HG02884 (cell line): ENCODE data around the gene DYNLT4.
"Not testable (repeated sequence)": the region's sequence is repeated elsewhere in the genome, so short reads cannot be mapped to it uniquely, and the experiment has no call there.

Experiments used
- ATAC-seq: cut with Tn5 transposase; IDR thresholded peaks from one replicate; pipeline ENCODE4 v1.9.1; 2021; ENCODE audit warnings: mild to moderate bottlenecking, moderate library complexity; ENCODE audit not compliant: unreplicated experiment

Gene DYNLT4

DNA sequence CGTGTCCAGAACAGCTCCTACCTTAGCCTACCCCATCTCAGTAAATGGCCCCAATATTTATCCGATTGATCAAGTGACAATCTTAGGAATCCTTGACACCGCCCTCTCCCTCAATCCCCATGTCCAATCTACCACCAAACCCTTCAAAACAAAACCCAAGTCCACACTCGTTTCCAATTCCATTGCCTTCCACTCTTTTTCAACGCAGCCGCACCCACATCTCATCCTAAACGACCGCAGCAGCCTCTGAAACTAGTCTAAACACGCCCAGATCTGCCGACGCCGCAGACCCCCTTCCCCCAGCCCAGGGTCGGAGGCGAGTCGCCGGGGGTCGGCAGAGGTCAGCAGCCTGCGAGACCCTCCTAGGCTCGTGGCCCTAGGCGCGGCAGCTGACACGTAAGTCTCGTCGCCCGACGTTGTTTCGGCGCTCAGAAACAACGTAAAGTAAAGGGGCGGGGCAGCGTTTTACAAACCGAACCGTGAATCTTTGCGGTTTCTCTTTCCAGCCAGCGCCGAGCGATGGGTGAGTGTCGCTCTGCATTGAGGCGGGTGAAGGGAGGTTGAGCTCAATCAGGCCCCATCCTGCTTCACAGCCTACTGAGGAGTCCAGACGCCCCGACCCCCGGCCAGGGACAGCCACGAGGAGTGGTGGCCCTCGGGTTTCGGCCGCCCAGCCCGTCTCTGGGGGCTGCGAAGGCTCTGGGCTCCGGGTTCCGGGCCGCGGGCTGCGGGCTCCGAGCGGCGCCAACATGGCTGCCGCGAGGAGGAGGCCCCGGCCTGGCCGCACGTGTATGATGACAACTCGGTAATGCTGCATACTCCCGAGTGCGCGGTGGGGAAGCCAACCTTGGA is 31.8 kb downstream of the DYNLT4 start, which contains the start of gene RPS8:
Gene RPS8, plus strand, starts transcription at position 463 of the 852 bp plus-strand sequence. Its CDS starts 57 bp downstream, at position 520.
- peak; percentile 67 for ATAC-seq

DNA sequence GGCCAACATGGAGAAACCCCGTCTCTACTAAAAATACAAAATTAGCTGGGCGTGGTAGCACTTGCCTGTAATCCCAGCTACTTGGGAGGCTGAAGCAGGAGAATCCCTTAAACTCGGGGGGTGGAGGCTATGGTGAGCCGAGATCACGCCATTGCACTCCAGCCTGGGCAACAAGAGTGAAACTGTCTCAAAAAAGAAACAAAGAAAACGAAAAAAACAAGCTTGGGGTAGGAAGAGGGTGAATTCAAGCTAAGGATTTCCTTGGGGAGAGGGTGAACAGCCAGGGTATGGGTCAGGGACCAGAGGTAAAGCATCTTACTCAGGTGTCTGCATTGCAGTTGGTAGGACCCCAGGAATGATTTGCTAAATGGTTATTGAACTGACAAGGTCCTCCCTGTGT is 40.7 kb downstream of the DYNLT4 start:
- not testable (repeated sequence) for ATAC-seq

- no peak for ATAC-seq
Measured at GRCh38 chr1:44760876-44761275, 46.3 kb downstream of the DYNLT4 start.

GRCh38 chr1:44759077-44759476 is 48.1 kb downstream of the DYNLT4 start:
- ATAC-seq = no peak

DNA sequence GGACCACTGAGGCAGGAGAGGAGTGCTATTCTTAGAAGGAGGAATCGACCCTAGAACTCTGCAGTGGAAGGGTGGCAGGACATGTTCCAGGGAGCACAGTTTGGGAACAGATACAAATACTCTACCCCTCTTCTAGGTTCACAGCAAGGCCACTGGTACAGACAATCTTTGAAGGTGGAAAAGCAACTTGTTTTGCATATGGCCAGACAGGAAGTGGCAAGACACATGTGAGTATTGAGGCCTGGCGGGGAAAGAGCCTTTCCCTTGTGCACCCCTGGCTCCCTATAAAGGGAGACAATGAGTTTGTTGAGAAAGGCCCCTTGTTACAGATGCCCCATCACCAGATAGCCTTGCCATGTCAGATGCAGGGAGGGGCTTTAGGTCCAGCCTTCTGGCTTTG is 49.7 kb downstream of the DYNLT4 start:
- no peak for ATAC-seq
